ENCODE measurements around the gene OR52E4.

The OR52E4 gene

DNA sequence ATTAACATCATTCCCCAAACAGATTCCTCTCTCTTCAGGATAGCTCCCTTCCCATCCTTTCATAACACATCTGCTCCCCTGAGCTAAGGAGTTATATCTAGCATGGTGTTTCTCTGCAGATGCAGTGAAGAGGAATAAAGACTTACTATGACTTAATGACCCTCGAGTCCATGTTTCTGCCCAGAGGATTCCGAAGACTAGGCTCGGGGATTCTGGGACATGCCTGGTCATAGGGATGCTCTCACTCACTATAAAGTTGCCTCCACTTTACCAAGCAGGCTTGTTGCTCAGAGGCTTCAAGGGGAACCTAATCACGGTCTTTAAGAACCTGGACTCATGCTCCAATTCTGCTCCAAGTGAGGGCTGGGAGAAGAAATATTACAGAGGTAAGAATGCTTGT, at the start of gene OR52E4:
TSS of gene OR52E4 (plus strand) at position 301 of the 400 bp plus-strand sequence. CDS start 3,664 bp downstream, outside the sequence.
- TF ChIP-seq, protein P1, sequence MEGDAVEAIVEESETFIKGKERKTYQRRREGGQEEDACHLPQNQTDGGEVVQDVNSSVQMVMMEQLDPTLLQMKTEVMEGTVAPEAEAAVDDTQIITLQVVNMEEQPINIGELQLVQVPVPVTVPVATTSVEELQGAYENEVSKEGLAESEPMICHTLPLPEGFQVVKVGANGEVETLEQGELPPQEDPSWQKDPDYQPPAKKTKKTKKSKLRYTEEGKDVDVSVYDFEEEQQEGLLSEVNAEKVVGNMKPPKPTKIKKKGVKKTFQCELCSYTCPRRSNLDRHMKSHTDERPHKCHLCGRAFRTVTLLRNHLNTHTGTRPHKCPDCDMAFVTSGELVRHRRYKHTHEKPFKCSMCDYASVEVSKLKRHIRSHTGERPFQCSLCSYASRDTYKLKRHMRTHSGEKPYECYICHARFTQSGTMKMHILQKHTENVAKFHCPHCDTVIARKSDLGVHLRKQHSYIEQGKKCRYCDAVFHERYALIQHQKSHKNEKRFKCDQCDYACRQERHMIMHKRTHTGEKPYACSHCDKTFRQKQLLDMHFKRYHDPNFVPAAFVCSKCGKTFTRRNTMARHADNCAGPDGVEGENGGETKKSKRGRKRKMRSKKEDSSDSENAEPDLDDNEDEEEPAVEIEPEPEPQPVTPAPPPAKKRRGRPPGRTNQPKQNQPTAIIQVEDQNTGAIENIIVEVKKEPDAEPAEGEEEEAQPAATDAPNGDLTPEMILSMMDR (IDR thresholded peaks at IDR 0.05; ENCODE audit: borderline replicate concordance, control extremely low read depth, extremely low read depth, insufficient read depth, missing control alignments): no peak
- no peak for DNase-seq (ENCODE audit: low spot score)
- in situ Hi-C loops (cut with MboI; ENCODE audit: low sequenced_read_pairs, unreplicated experiment): no loop called here

DNA sequence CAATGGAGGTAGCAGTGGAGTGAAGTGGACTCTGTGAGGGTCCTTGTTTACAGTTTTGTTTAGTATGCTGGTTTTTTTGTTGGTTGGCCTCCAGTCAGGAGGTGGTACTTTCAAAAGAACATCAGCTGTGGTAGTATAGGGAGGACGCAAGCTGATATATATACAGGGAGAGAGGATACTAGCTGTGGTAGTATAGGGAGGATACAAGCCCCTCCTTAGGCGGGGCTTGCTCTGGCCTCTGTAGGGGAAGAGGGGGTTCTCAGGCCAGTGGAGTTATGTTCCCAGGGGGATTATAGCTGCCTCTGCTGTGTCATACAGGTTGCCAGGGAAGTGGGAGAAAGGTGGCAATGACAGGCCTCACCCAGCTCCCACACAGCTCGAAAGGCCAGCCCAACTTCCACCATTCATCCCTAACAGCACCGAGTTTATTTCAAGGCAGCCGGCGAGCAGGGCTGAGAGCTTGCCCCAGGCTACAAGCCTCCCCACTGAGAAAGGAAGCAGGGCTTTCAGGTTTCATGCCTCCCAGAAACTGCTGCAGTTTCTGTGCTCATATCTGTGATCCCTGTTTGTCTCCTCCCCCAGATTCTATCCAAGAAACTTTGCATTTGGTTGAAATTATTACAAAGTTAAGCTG, 49.1 kb upstream of the OR52E4 start:
- DNase-seq (ENCODE audit: low spot score): no peak
- in situ Hi-C loops (cut with MboI; ENCODE audit: low sequenced_read_pairs, unreplicated experiment): no loop called here
- TF ChIP-seq, protein P1 (IDR thresholded peaks at IDR 0.05; ENCODE audit: borderline replicate concordance, control extremely low read depth, extremely low read depth, insufficient read depth, missing control alignments): no peak

DNA sequence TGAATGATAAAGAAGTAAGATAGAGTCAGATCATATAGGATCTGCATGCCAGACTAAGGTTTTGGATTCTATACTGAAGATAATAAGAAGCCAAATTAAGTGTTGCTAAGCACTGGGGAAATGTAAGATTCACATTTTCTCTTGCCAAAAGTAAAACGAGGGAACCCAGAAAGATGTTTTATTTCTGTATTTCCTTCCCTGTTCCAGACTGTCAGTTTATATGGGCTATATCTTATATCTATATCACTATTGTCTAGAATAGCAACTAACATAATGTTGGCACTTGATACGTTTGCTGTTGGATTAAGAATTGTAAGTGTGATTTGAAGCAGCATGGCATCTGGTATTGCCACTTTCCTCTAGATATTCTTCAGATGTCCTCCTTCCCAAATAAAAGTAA, 47.0 kb upstream of the OR52E4 start:
- TF ChIP-seq, protein P1 (IDR thresholded peaks at IDR 0.05; ENCODE audit: borderline replicate concordance, control extremely low read depth, extremely low read depth, insufficient read depth, missing control alignments): no peak
- in situ Hi-C loops (cut with MboI; ENCODE audit: low sequenced_read_pairs, unreplicated experiment): no loop called here
- DNase-seq (ENCODE audit: low spot score): no peak

DNA sequence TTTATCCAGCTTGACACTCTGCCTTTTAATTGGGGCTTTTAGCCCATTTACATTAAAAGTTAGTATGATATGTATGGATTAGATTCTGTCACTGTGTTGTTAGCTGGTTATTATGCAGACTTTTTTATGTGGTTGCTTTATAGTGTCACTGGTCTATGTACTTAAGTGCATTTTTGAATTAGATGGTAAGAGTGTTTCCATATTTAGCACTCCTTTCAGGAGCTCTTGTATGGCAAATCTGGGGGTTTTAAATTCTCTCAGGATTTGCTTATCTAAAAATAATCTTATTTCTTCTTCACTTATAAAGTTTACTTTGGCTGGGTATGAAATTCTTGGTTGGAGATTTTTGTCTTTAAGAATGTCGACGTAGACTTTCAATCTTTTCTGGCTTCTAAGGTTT, 42.7 kb upstream of the OR52E4 start:
- TF ChIP-seq, protein P1 (IDR thresholded peaks at IDR 0.05; ENCODE audit: borderline replicate concordance, control extremely low read depth, extremely low read depth, insufficient read depth, missing control alignments): no peak
- in situ Hi-C loops (cut with MboI; ENCODE audit: low sequenced_read_pairs, unreplicated experiment): no loop called here
- DNase-seq (ENCODE audit: low spot score): no peak

DNA sequence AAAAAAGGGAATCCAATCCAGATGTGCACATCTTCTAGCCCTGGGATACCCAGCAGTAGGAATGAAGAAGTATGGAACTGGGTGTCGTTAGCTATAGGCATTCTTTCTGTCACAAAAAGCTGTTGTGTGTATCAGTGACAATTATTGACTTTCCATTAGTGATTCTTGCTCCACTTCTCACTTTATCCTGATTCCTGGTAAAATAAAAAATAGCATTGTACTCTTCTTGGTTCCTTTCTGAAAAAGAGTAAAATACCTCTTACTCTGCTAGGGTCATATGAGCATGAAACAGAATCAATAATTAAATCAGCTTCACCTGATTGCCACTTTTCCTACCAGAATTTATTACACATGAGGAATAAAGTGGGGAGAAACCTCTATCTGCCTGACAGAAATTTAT, 38.6 kb upstream of the OR52E4 start, which contains the start of gene OR52E6:
TSS of gene OR52E6 (minus strand) at position 101 of the 400 bp plus-strand sequence. CDS start at position 101, 0 bp downstream.
- in situ Hi-C loops (cut with MboI; ENCODE audit: low sequenced_read_pairs, unreplicated experiment): no loop called here
- TF ChIP-seq, protein P1 (IDR thresholded peaks at IDR 0.05; ENCODE audit: borderline replicate concordance, control extremely low read depth, extremely low read depth, insufficient read depth, missing control alignments): no peak

DNA sequence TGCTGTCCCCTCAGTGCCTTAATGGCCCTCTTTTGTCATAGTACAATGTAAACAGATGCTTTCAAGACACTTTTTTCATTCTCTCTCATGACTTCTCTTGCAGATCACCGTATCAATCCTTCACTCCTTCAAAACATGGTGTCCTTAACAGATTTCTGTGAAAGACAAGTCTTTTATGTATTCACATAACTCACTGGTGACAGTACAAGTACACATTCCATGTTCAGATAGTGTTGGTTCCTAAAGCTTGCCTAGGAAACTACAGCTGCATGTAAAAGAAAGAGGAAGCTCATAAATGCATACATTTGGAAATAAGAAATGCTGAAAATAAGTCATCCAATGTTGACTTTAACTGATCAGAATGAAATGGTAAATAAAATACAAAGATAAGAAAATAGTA, 33.7 kb upstream of the OR52E4 start:
- DNase-seq (ENCODE audit: low spot score): no peak
- TF ChIP-seq, protein P1 (IDR thresholded peaks at IDR 0.05; ENCODE audit: borderline replicate concordance, control extremely low read depth, extremely low read depth, insufficient read depth, missing control alignments): no peak
- in situ Hi-C loops (cut with MboI; ENCODE audit: low sequenced_read_pairs, unreplicated experiment): no loop called here

More for the DNA sequence above, 38.6 kb upstream of the OR52E4 start, which contains the start of gene OR52E6:
- no peak for DNase-seq (ENCODE audit: low spot score)

Data from GM13976 (cell line).